Lower leg skin (tissue), 4 donors: ENCODE measurements around the gene NEK11. TPM values are rescaled to one million over a fixed set of nuclear protein-coding genes. Genes with fewer than 3 reads are reported as not detected.

Experiments
- DNase-seq, 2 donors: peaks; one replicate each; pipeline ENCODE4 v3.0.0-alpha.2; 2019; ENCODE audit warnings: low spot score in 2 of 2
- H3K4me3 ChIP-seq: fragments of 200-600 bp; sonication (generic); 2 replicates; pipeline ENCODE4 v1.5.1; 2017; ENCODE audit warnings: mild to moderate bottlenecking, low read depth; ENCODE audit not compliant: poor library complexity, severe bottlenecking
- POLR2A ChIP-seq, 2 donors: fragments of 450-650 bp; IDR thresholded peaks; one replicate each; pipeline ENCODE4 v1.6.1; 2016 to 2017; ENCODE audit warnings: antibody characterized with exemption in 2 of 2, mild to moderate bottlenecking in 1 of 2, moderate library complexity in 1 of 2
- WGBS, 2 donors: methylation state at CpG; one replicate each; pipeline ENCODE4 v1.1.5; 2018; 5-methylcytosine and 5-hydroxymethylcytosine counted together
- intact Hi-C: fragments of 100-400 bp; cut with DNase I; formaldehyde crosslinking; loops from one replicate; pipeline ENCODE4 v1.15.0; 2023; ENCODE audit warnings: low total_unique reads
- total RNA-seq, 4 donors: library from RNA; depleted of rRNA; stranded (reverse); fragments of >200 nt; gene quantifications; one replicate each; pipeline ENCODE4 v1.1.0, GENCODE V29; 2016
- TF ChIP-seq, protein P1 (sequence below), 3 donors: fragments of 450-650 bp; IDR thresholded peaks; one replicate each; pipeline ENCODE4 v1.5.1; 2016; ENCODE audit warnings: antibody characterized with exemption in 3 of 3, mild to moderate bottlenecking in 3 of 3, moderate library complexity in 2 of 3

Gene NEK11
- total RNA-seq, 4 donors from 2014 or later = 3.3 to 17.3 (median 6.6) TPM

DNA sequence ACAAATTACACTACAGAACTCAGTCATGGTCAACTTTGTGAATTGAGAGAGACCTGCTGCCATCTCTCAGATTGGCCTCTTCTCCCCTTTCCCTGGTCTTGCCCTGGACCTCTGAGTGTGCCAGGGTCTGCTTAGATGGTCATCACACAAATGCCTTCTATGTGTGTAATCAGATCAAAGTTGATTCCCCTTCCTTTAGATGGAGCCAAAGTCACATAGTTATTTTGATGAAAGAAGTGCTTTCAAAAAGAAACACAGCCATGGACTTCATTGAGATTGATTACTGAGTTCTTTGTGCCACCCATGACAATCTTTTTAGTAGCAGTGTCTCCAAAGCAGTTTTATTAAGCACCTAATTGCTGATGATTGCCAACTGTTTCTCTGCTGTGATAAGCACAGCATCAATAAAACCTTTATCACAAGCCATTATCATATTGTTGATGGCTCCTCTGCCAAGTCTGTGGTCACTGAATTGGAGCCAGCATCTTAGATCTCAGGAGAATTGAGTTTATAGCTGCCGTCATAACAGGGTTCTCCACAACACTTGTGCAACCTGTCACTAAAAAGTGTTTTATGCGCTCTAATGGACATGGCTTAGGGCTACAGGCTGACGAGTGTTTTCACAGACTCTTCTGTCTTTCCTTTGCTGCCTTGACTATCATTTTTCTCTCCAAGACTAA is 205.2 kb downstream of the NEK11 start:
- 83 to 84% methylated on average over 3 of the region's 3 CpGs for WGBS, 2 donors
- intact Hi-C loops = no loop called here

DNA sequence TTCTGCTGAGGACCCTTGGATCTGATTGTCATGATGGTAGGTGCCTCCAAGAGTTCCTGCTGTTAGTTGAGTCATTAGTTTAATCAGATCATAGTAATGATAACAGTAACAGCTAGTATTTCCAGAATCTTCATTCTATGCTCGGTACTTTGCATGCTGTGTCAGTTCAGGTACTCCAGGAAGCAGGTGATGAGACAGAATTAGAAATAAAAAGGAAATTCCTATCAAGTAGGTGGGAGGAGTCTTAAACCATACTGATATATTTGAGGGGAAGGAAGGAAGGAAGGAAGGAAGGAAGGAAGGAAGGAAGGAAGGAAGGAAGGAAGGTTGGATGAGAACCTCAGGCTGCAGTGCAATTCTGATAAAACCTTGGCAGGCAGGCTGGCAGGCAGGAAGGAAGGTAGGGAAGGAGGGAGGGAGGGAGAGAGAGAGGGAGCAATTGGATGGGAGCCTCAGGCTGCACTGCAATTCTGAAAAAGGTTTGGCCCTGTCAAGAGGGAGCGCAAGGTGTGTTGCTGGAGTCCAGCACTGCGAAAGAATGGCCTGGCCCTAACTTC is 206.1 kb downstream of the NEK11 start:
- 85 to 88% methylated on average over 3 of the region's 3 CpGs for WGBS, 2 donors

More for the DNA sequence above, 205.2 kb downstream of the NEK11 start:
- DNase-seq = no peak
- no peak overlapping the region for H3K4me3 ChIP-seq
- no peak for TF ChIP-seq POLR2A (IDR thresholded peaks at IDR 0.05)
- TF ChIP-seq, protein P1, sequence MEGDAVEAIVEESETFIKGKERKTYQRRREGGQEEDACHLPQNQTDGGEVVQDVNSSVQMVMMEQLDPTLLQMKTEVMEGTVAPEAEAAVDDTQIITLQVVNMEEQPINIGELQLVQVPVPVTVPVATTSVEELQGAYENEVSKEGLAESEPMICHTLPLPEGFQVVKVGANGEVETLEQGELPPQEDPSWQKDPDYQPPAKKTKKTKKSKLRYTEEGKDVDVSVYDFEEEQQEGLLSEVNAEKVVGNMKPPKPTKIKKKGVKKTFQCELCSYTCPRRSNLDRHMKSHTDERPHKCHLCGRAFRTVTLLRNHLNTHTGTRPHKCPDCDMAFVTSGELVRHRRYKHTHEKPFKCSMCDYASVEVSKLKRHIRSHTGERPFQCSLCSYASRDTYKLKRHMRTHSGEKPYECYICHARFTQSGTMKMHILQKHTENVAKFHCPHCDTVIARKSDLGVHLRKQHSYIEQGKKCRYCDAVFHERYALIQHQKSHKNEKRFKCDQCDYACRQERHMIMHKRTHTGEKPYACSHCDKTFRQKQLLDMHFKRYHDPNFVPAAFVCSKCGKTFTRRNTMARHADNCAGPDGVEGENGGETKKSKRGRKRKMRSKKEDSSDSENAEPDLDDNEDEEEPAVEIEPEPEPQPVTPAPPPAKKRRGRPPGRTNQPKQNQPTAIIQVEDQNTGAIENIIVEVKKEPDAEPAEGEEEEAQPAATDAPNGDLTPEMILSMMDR (IDR thresholded peaks at IDR 0.05) = no peak

DNA sequence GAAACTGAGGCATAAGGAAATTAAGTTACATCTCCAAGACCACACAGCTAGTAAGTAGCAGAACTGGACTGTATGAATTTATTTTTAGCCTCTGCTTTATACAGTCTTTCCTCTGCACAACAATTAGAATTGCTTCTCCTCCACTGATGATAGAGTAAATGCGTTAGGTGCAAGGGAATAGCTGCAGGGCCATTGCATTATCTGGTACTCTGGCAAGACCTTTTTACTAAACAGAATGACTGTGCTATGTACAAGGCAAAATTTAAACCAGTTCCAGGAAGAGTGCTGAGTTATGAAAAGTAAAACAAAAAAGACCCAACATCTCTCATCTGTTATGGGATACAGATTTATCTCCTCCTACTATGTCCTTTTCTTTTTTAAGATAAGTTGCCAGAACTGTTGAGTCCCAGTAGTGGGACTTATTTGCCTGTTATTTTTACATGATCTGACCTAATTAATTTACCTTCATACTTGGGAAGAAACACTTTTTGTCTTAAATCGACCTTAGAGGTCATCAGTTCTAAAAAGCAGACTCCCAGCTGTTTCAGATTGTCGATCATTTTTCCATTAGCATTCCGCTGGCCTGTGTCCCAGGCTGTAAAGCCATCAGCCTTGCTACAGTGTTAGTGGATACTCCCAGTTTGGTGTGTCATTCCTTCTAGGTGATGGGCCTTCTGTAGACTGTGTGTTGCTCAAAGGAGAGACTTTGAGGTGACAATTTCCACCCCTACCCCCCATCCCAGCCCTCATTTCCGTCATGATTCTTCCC is 207.4 kb downstream of the NEK11 start:
- no peak for TF ChIP-seq POLR2A (IDR thresholded peaks at IDR 0.05)
- TF ChIP-seq, protein P1 (IDR thresholded peaks at IDR 0.05) = no peak
- intact Hi-C loops = no loop called here
- no peak for DNase-seq
- 68 to 73% methylated on average over 5 of the region's 5 CpGs for WGBS, 2 donors
- no peak overlapping the region for H3K4me3 ChIP-seq

More for the DNA sequence above, 206.1 kb downstream of the NEK11 start:
- no peak overlapping the region for H3K4me3 ChIP-seq
- no peak for TF ChIP-seq POLR2A (IDR thresholded peaks at IDR 0.05)
- TF ChIP-seq, protein P1 (IDR thresholded peaks at IDR 0.05) = no peak
- intact Hi-C loops = no loop called here
- DNase-seq = no peak

DNA sequence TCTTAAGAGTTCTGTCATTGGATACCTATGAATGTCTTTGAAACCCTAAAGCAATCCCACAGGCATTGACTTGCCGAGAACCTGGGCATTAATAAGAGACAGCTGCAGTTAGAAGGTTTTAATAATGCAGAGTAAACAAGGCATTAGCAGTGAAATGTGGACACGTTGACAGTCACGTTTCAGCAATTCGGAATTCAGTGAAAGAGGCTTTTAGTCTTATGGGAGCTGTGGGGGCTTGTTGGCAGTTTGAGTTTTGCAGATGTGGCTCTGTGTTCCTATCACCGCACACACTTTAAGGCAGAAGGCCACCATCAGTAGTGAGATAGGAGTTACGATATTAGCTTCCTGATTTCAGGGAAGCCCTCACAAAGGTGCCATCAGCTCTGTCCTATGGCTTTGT is 209.7 kb downstream of the NEK11 start:
- intact Hi-C loops = no loop called here
- H3K4me3 ChIP-seq = no peak overlapping the region
- DNase-seq = no peak
- 78 to 83% methylated on average over 6 of the region's 6 CpGs for WGBS, 2 donors
- TF ChIP-seq, protein P1 (IDR thresholded peaks at IDR 0.05) = no peak
- TF ChIP-seq POLR2A (IDR thresholded peaks at IDR 0.05) = no peak

DNA sequence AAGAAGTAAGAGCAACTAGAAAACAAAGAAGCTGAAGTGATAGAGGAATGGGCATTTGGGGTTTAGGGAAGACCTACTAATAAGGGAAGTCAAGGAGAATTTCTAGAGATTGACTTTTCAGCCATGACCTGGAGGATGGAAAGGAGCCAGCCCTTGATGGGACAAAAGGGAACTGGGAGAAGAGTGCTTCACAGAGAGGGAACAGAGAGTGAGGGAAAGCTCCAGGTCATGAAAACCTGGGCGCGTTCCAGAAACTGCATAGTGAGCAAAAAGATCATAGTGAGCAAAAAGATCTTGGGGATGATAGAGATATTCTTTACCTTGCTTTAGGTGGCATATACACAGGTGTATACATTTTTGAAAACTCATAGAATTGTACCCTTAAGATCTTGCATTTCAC is 211.8 kb downstream of the NEK11 start:
- 67 to 82% methylated on average over 2 of the region's 2 CpGs for WGBS, 2 donors
- intact Hi-C loops = no loop called here
- no peak overlapping the region for H3K4me3 ChIP-seq
- TF ChIP-seq, protein P1 (IDR thresholded peaks at IDR 0.05) = no peak
- no peak for TF ChIP-seq POLR2A (IDR thresholded peaks at IDR 0.05)
- DNase-seq = no peak
